MM.1S (cell line): Measurements from ENCODE around the gene RAB10.
"Not testable (repeated sequence)": the region's sequence is repeated elsewhere in the genome, so short reads cannot be mapped to it uniquely, and the experiment has no call there.

ENCODE experiments used
- DNase-seq: peaks from one replicate; pipeline ENCODE4 v3.0.0-alpha.2; 2015
- H2AFZ ChIP-seq: fragments of 300-600 bp; sonication (generic); 2 replicates; pipeline ENCODE4 v1.6.0; 2016; ENCODE audit warnings: antibody characterized with exemption, low read length
- H3F3A ChIP-seq: fragments of 300-600 bp; sonication (generic); 2 replicates; pipeline ENCODE4 v1.6.1; 2016; ENCODE audit warnings: mild to moderate bottlenecking, antibody characterized with exemption, low read length, moderate library complexity, mixed read lengths; ENCODE audit not compliant: insufficient read depth
- H3K27ac ChIP-seq: fragments of 300-600 bp; sonication (generic); 2 replicates; pipeline ENCODE4 v1.5.1; 2016; ENCODE audit warnings: mild to moderate bottlenecking, low read length
- H3K27me3 ChIP-seq: fragments of 300-600 bp; sonication (generic); replicated peaks from 2 replicates; pipeline ENCODE4 v1.6.0; 2016; ENCODE audit warnings: low read length; ENCODE audit not compliant: insufficient read depth
- H3K36me3 ChIP-seq: fragments of 300-600 bp; sonication (generic); replicated peaks from 2 replicates; pipeline ENCODE4 v1.6.1; 2016; ENCODE audit warnings: mild to moderate bottlenecking, low read length, mixed read lengths; ENCODE audit not compliant: insufficient read depth
- H3K4me1 ChIP-seq: fragments of 300-600 bp; sonication (generic); 2 replicates; pipeline ENCODE4 v1.6.1; 2016; ENCODE audit warnings: low read length, mixed read lengths
- H3K4me2 ChIP-seq: fragments of 300-600 bp; sonication (generic); 2 replicates; pipeline ENCODE4 v1.6.0; 2016; ENCODE audit warnings: low read depth, low read length
- H3K4me3 ChIP-seq: fragments of 300-600 bp; sonication (generic); 2 replicates; pipeline ENCODE4 v1.5.1; 2016; ENCODE audit warnings: low read length, mixed read lengths
- H3K79me2 ChIP-seq: fragments of 300-600 bp; sonication (generic); 2 replicates; pipeline ENCODE4 v1.6.1; 2016; ENCODE audit warnings: mixed run types, low read length, mixed read lengths
- H3K9ac ChIP-seq: fragments of 300-600 bp; sonication (generic); 2 replicates; pipeline ENCODE4 v1.6.1; 2016; ENCODE audit warnings: low read length, mixed read lengths
- H3K9me2 ChIP-seq: fragments of 300-600 bp; sonication (generic); replicated peaks from 2 replicates; pipeline ENCODE4 v1.6.1; 2016; ENCODE audit warnings: mild to moderate bottlenecking, low read length, mixed read lengths; ENCODE audit not compliant: insufficient read depth
- H3K9me3 ChIP-seq: fragments of 300-600 bp; sonication (generic); replicated peaks from 2 replicates; pipeline ENCODE4 v1.6.1; 2016; ENCODE audit warnings: mild to moderate bottlenecking, low read length, mixed read lengths; ENCODE audit not compliant: insufficient read depth
- H4K20me1 ChIP-seq: fragments of 300-600 bp; sonication (generic); 2 replicates; pipeline ENCODE4 v1.6.1; 2016; ENCODE audit warnings: mild to moderate bottlenecking, low read length, moderate library complexity, mixed read lengths; ENCODE audit not compliant: insufficient read depth
- CTCF ChIP-seq: fragments of 300-600 bp; sonication (generic); IDR thresholded peaks from 2 replicates; pipeline ENCODE4 v1.5.1; 2016; ENCODE audit warnings: antibody characterized with exemption, low read length, mixed read lengths
- EZH2 ChIP-seq: fragments of 300-600 bp; sonication (generic); optimal IDR thresholded peaks from 2 replicates; pipeline ENCODE3; 2017; ENCODE audit warnings: low read depth, mild to moderate bottlenecking, antibody characterized with exemption, low read length, mixed read lengths
- EZH2phosphoT487 ChIP-seq: fragments of 300-600 bp; sonication (generic); IDR thresholded peaks from 2 replicates; pipeline ENCODE4 v1.6.1; 2018; ENCODE audit warnings: antibody characterized with exemption, low read length

Gene RAB10

DNA sequence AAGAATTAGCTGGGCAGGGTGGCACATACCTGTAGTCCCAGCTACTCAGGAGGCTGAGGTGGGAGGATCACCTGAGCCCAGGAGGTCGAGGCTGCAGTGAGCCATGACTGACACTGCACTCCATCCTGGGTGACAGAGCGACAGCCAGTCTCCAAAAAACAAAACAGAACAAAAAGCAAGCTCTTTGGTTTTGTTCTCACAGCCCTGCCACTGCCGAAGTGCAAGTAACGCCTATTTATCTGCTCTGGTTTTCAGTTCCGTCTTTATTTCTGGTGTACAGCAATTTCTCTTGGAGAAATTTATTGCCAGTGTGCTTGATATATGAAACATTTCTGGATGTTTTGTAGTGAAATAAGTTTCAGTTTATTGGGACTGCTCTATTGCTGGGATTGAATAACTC is 61.9 kb downstream of the RAB10 start:
- Histone ChIP-seq H4K20me1 (peaks cover 11% of the 10 kb centered on the region; the same call in 1 of the 2 replicates), H3K4me3 (no peak overlapping the region), H3K4me2 (no peak overlapping the region), H3K9me2 (no peaks in the 10 kb centered on the region), H3K79me2 (peaks cover 95% of the 10 kb centered on the region), H3K27me3 (no peaks in the 10 kb centered on the region), H3K9ac (no peak overlapping the region), H3F3A (no peaks in the 10 kb centered on the region), H3K36me3 (no peaks in the 10 kb centered on the region), H2AFZ (no peak overlapping the region), H3K9me3 (no peaks in the 10 kb centered on the region), H3K27ac (no peak overlapping the region), H3K4me1 (no peaks in the 10 kb centered on the region)
- TF ChIP-seq EZH2phosphoT487 (no peak), EZH2 (no peak), CTCF (no peak)
- no peak for DNase-seq

DNA sequence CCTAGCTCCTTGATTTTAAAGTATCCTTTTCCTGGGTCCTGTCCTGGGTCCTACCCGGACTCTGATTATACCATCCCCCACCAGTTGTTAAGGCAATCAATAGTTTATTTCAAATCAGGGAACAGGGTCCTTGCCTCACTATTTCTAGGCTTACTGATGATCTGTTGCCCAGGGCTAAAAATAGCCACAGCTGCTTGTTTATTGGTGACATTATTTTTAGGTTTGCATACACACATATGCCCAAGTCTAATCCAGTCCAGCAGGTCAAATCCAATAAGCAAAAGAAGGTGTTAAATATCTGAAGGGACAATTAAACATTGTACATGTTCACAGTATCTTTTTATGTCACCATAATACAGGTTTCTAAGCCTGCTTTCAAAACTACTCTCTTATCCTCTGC is 66.0 kb downstream of the RAB10 start:
- no peak overlapping the region for H2AFZ ChIP-seq
- H3K27me3 ChIP-seq = no peaks in the 10 kb centered on the region
- no peaks in the 10 kb centered on the region for H3K36me3 ChIP-seq
- H3K9ac ChIP-seq = no peak overlapping the region
- H3K4me2 ChIP-seq = no peak overlapping the region
- H3K4me3 ChIP-seq = no peak overlapping the region
- peaks cover 4% of the 10 kb centered on the region; the same call in 1 of the 2 replicates for H4K20me1 ChIP-seq
- peaks cover 95% of the 10 kb centered on the region for H3K79me2 ChIP-seq
- DNase-seq = no peak
- no peaks in the 10 kb centered on the region for H3K4me1 ChIP-seq
- no peaks in the 10 kb centered on the region for H3K9me2 ChIP-seq
- H3K9me3 ChIP-seq = no peaks in the 10 kb centered on the region
- no peak for TF ChIP-seq CTCF
- no peak for TF ChIP-seq EZH2phosphoT487
- no peak for TF ChIP-seq EZH2
- H3F3A ChIP-seq = no peaks in the 10 kb centered on the region
- H3K27ac ChIP-seq = no peak overlapping the region

GRCh38 chr2:26100384-26100783 is 66.5 kb downstream of the RAB10 start:
- Histone ChIP-seq H3K79me2 (peaks cover 95% of the 10 kb centered on the region), H3K9ac (no peak overlapping the region), H3K4me2 (no peak overlapping the region), H3K27me3 (no peaks in the 10 kb centered on the region), H2AFZ (no peak overlapping the region), H3K4me3 (no peak overlapping the region), H3K27ac (no peak overlapping the region), H3K9me2 (no peaks in the 10 kb centered on the region), H3K4me1 (no peaks in the 10 kb centered on the region), H3F3A (no peaks in the 10 kb centered on the region), H3K9me3 (no peaks in the 10 kb centered on the region), H4K20me1 (peaks cover 5% of the 10 kb centered on the region; the same call in 1 of the 2 replicates), H3K36me3 (no peaks in the 10 kb centered on the region)
- DNase-seq = no peak
- TF ChIP-seq CTCF = no peak
- no peak for TF ChIP-seq EZH2phosphoT487
- TF ChIP-seq EZH2 = no peak

DNA sequence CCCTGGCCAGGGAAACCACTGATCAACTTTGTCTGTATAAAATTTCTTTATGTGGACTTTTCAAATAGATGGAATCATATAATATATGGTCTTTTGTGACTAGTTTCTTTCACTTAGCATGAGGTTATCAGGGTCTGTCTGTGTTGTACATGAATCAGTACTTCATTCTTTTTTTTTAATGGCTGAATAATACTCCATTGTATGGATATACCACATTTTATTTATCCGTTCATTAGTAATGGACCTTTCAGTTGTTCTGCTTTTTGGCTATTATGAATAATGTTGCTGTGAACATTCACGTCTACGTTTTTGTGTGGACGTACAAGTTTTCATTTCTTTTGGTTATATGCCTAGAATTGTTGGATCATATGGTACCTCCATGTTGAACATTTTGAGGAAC is 69.9 kb downstream of the RAB10 start:
- DNase-seq = no peak
- H3F3A ChIP-seq = no peaks in the 10 kb centered on the region
- H3K4me1 ChIP-seq = no peaks in the 10 kb centered on the region
- H3K79me2 ChIP-seq = peaks cover 88% of the 10 kb centered on the region
- H3K9me2 ChIP-seq = no peaks in the 10 kb centered on the region
- H3K9me3 ChIP-seq = no peaks in the 10 kb centered on the region
- no peaks in the 10 kb centered on the region for H3K36me3 ChIP-seq
- no peak overlapping the region for H3K4me2 ChIP-seq
- TF ChIP-seq EZH2 = no peak
- no peak for TF ChIP-seq CTCF
- no peak overlapping the region for H3K27ac ChIP-seq
- no peak overlapping the region for H3K4me3 ChIP-seq
- H3K27me3 ChIP-seq = no peaks in the 10 kb centered on the region
- H2AFZ ChIP-seq = no peak overlapping the region
- no peak overlapping the region for H3K9ac ChIP-seq
- peaks cover 9% of the 10 kb centered on the region; the same call in 1 of the 2 replicates for H4K20me1 ChIP-seq

- not testable (repeated sequence) for H3K27me3 ChIP-seq, H4K20me1 ChIP-seq, H3K27ac ChIP-seq, H3K4me3 ChIP-seq, H3K9ac ChIP-seq, H3F3A ChIP-seq, H3K9me2 ChIP-seq, H3K4me1 ChIP-seq, H3K9me3 ChIP-seq, H3K4me2 ChIP-seq, DNase-seq, H3K36me3 ChIP-seq, H2AFZ ChIP-seq
- H3K79me2 ChIP-seq = peaks cover 53% of the 10 kb centered on the region
Observed at GRCh38 chr2:26108701-26109100, 74.8 kb downstream of the RAB10 start.
